ENCODE data around the gene BRWD1.

DNA sequence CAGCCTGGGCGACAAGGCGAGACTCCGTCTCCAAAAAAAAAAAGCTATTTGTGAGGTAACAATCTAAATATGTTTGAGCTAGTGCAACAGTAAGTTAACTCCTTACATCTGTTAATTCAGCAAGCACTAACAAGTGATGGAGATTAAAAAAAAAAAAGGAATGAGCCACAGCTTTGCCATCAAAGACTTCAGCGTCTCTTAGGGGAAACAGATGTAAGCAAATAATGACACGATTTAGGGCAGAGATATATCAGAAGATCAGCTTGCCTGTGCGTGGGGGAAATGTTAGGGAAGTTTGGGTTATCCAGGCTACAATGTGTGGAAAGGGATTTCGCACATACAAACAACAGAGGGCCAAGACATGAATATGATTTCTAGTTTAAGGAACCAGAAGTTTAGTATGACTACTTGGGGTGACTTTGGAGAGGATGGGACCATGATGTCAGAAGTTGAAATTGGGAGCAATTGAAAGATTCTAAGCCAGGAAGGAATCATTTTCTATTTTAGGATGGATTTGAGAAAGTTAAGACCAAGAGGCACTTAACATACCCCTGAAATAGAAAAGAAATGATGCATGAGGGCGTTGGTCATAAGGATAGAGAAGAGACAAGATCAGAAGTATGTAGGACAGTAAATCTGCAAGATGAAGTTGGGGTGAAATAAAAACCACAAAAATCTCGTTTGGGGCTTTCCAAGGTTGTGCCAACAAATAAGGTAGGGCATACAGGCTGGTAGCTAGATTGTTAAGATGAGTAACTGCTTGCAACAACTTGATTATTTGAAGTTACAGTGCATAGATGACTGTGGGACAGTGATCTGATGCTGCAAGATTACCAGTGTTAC lies 2.4 kb upstream of the BRWD1 start:
- no peak for TF ChIP-seq CSDC2 (CRISPR knock-in tag; IDR thresholded peaks at IDR 0.05)
- no peak for TF ChIP-seq ZFP30 (CRISPR knock-in tag; IDR thresholded peaks at IDR 0.05)
- TF ChIP-seq TCF4 (CRISPR knock-in tag; IDR thresholded peaks at IDR 0.05; ENCODE audit: borderline replicate concordance), result no peak
- TF ChIP-seq ARNTL (CRISPR knock-in tag; IDR thresholded peaks at IDR 0.05; ENCODE audit: borderline replicate concordance, low read depth), result no peak
- no peak for TF ChIP-seq OSR1 (CRISPR knock-in tag; IDR thresholded peaks at IDR 0.05)
- TF ChIP-seq ZNF8 (CRISPR knock-in tag; IDR thresholded peaks at IDR 0.05), result no peak
- no peak for TF ChIP-seq SNAI2 (CRISPR knock-in tag; IDR thresholded peaks at IDR 0.05)
- no peak for TF ChIP-seq ISL1 (CRISPR knock-in tag; IDR thresholded peaks at IDR 0.05)
- TF ChIP-seq, protein P1, sequence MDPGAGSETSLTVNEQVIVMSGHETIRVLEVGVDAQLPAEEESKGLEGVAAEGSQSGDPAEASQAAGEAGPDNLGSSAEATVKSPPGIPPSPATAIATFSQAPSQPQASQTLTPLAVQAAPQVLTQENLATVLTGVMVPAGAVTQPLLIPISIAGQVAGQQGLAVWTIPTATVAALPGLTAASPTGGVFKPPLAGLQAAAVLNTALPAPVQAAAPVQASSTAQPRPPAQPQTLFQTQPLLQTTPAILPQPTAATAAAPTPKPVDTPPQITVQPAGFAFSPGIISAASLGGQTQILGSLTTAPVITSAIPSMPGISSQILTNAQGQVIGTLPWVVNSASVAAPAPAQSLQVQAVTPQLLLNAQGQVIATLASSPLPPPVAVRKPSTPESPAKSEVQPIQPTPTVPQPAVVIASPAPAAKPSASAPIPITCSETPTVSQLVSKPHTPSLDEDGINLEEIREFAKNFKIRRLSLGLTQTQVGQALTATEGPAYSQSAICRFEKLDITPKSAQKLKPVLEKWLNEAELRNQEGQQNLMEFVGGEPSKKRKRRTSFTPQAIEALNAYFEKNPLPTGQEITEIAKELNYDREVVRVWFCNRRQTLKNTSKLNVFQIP (CRISPR knock-in tag; IDR thresholded peaks at IDR 0.05; ENCODE audit: borderline replicate concordance, low read depth), result no peak
- TF ChIP-seq ZC3H10 (CRISPR knock-in tag; IDR thresholded peaks at IDR 0.05), result no peak
- TF ChIP-seq, protein P2, sequence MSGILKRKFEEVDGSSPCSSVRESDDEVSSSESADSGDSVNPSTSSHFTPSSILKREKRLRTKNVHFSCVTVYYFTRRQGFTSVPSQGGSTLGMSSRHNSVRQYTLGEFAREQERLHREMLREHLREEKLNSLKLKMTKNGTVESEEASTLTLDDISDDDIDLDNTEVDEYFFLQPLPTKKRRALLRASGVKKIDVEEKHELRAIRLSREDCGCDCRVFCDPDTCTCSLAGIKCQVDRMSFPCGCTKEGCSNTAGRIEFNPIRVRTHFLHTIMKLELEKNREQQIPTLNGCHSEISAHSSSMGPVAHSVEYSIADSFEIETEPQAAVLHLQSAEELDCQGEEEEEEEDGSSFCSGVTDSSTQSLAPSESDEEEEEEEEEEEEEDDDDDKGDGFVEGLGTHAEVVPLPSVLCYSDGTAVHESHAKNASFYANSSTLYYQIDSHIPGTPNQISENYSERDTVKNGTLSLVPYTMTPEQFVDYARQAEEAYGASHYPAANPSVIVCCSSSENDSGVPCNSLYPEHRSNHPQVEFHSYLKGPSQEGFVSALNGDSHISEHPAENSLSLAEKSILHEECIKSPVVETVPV (CRISPR knock-in tag; IDR thresholded peaks at IDR 0.05), result no peak
- TF ChIP-seq, protein P3, sequence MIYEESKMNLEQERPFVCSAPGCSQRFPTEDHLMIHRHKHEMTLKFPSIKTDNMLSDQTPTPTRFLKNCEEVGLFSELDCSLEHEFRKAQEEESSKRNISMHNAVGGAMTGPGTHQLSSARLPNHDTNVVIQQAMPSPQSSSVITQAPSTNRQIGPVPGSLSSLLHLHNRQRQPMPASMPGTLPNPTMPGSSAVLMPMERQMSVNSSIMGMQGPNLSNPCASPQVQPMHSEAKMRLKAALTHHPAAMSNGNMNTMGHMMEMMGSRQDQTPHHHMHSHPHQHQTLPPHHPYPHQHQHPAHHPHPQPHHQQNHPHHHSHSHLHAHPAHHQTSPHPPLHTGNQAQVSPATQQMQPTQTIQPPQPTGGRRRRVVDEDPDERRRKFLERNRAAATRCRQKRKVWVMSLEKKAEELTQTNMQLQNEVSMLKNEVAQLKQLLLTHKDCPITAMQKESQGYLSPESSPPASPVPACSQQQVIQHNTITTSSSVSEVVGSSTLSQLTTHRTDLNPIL (CRISPR knock-in tag; IDR thresholded peaks at IDR 0.05; ENCODE audit: low read depth), result no peak
- TF ChIP-seq GLIS3 (CRISPR knock-in tag; IDR thresholded peaks at IDR 0.05), result no peak

Measured in SK-N-SH treated with all-trans-retinoic acid at 6 μM for 48 hours (cell line).